Measurements from ENCODE around the gene ZC3H7A.

GRCh38 chr16:11721781-11722467 is 75.1 kb downstream of the ZC3H7A start:
- TF ChIP-seq CTCF (IDR thresholded peaks at IDR 0.05; ENCODE audit: low read depth, low read length, missing input control) (no peak), RAD21 (IDR thresholded peaks at IDR 0.05) (no peak), ATF3 (IDR thresholded peaks at IDR 0.05) (no peak), JUND (IDR thresholded peaks at IDR 0.05) (no peak), FOXA1 (IDR thresholded peaks at IDR 0.05) (no peak), HNF4A (conservative IDR thresholded peaks at IDR 0.05) (no peak), YY1 (IDR thresholded peaks at IDR 0.05) (no peak), TAF1 (conservative IDR thresholded peaks at IDR 0.05) (no peak)
